Fibroblast of skin of abdomen (primary cell): ENCODE data around the gene SPATA6L.
"Not testable (repeated sequence)": the region's sequence is repeated elsewhere in the genome, so short reads cannot be mapped to it uniquely, and the experiment has no call there.

ENCODE experiments used
- DNase-seq: peaks from one replicate; pipeline ENCODE4 v3.0.0-alpha.2; 2013

Gene SPATA6L

DNA sequence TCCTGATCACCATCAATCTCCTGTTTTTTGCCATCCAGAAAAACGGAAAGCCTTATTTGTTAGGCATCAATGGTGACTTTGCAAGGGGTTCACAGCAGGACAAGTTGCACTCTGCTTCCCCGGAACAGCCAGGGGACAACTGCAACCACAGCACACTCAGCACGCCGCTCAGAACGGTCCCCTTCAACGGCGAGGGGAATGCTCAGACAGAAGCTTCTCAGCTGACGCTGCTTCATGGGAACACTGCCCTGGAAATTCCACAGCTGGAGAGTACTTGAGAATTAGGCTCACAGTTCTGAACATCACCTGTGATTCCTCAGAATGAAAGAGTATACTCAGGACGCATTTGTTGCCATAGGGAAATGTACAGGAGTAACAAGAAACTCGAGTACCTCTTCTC, 44.3 kb downstream of the SPATA6L start:
- DNase-seq, result no peak

GRCh38 chr9:4620881-4621555, 45.3 kb downstream of the SPATA6L start:
- peak; percentile 11 for DNase-seq

- DNase-seq, result no peak
These were observed 46.1 kb downstream of the SPATA6L start for GRCh38 chr9:4620057-4620765.

DNA sequence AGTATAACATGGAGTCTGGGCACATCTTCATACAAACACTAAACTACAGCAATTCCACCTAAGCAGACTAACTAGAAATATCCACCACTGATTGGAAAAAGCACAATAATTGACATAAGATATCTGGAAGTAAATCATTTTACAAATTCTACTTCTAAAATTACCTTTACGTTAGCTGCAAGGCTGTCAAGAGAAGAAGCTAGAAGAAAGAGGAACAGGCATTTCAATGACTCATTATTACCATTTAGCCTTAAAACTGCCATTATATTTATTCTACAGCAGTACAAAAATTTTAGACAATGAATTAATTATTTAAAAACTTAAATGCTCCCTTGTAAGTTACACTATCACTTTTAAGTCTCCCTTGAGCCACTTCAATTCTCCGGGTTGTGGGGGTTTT, 47.6 kb downstream of the SPATA6L start:
- DNase-seq, result no peak

DNA sequence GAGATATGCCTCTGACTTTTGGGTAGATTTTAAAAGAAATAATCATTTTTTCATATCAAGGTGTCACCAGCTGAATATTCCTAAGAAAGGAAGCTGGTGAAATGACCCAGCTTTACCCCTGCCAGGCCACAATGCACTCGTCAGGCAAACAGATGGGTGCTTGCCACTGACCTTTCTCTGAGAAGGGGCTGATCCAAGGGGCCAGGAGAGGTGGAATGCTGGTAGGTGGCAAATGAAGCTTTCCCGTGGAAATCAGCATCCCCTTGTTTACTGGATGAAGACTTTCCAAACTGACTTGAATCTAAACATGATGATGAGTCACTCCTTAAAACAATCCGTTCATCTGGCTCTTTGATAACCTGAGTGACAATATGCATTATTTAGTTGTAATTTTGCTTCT, 48.5 kb downstream of the SPATA6L start:
- no peak for DNase-seq

DNA sequence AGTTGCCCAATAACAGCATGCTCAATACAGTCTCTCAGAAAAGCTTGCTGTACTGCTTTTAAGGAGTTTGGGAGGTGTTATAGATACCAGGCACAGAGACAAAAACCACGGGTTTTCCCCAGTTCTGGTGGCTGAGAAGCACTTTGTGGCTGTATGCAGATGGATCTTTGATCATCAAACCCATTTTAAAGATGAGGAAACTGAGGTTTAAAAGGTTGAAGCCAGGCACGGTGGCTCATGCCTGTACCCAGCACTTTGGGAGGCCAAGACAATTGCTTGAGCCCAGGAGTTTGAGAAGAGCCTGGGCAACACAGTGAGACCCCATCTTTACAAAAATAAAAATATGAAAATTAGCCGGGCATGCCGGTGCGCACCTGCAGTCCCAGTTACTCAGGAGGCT, 50.5 kb downstream of the SPATA6L start:
- no peak for DNase-seq

- DNase-seq, result peak; percentile 40
These were observed 51.0 kb downstream of the SPATA6L start for GRCh38 chr9:4615251-4615650.

DNA sequence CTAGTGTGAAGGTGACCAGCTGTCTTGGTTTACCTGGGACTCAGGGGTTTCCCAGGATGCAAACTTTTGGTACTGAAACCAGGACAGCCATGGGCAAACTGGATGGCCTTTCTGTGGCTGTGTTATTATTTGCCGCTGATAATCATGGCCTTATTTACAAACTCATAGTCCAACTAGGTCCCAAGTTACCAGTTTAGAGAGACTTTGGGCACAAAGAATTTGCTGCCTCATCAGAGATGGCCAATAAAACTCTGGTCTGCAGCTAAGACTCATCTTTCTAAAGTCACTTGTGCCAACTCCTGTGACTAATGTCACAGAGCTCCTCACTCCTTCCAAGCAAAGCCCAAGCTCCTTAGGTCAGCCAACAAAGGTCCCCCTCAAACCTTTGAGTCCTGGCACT, 51.7 kb downstream of the SPATA6L start:
- no peak for DNase-seq

- not testable (repeated sequence) for DNase-seq
These were observed 60.2 kb downstream of the SPATA6L start for GRCh38 chr9:4606033-4606432.

DNA sequence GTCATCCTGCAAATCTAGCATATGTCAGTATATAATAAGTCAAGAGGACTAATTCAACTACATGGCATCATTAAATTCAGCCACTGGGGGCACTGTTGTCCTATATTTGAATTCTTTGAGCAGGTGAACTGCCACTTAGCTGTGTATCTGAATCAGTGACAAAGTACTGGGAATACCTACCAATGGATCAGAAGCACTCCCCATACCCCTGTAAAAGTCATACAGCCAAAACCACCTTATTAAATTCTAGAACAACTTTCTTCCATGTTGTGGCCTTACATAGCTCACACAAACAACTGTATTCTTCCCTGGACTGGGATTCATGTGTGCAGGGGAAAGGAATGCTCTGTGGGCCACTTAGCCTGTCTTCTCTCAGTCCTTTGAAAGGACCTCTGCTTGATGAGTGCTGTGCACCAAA, 61.6 kb downstream of the SPATA6L start:
- peak; percentile 48 for DNase-seq

DNA sequence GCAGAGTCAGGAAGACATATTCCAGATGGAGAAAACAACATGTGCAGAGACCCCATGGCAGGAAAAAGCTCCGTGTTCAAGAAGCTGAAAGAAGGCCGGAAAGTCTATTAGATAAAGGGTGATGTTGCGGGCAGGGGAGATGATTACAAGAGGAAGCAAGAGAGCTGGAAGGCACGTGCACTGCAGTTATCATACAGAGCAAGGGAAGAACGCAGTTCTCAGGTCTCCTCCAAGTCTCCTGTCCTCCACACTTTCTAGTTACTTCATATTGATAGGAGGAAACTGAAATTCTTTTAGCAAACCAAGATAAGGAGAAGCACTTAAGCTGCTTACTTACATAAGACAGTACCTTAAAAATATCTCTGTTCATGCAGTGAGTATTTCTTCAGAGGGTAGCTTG, 62.5 kb downstream of the SPATA6L start:
- no peak for DNase-seq

GRCh38 chr9:4600368-4600767, 65.9 kb downstream of the SPATA6L start:
- no peak for DNase-seq

- DNase-seq, result no peak
These were observed 69.9 kb downstream of the SPATA6L start for GRCh38 chr9:4596165-4596922.

DNA sequence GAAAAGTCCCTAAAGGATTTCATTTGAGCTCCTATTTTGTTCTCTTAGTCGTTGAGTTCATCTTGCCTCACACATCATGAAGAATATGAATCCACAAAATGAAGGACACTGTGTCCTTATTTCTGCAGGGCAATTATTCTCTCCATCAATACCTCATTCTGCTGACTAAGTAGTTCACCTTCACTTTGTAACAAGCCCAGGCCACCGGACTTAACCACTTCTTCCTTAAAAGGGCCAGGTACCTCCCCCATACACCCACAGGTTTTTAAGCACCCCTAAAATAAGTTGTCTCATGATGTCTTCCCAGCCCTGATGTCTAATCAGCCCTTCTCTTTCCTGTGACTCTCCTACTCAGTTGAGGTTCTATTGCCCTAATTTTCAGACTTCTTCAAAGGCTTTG, 71.3 kb downstream of the SPATA6L start:
- no peak for DNase-seq

- no peak for DNase-seq
These were observed 71.7 kb downstream of the SPATA6L start for GRCh38 chr9:4594545-4594944.

DNA sequence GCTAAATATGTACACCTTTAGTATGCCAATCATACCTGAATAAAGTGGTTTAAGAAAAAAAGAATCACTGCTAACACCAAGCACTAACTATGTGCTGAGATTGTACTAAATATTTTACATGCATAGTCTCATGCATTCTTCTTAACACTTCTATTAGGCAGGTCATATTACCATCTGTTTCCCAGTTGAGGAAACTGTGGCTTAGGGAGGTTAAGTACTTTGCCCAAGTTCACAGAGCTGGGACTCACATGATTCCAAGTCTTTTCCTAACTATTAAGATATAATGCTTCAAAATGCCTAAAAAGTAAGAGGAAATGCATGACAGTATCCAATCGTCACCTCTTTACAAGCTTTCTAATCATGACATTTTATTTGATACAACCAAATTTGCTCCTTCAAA, 73.4 kb downstream of the SPATA6L start:
- DNase-seq, result no peak

- no peak for DNase-seq
These were observed 74.0 kb downstream of the SPATA6L start for GRCh38 chr9:4592295-4592694.

GRCh38 chr9:4591123-4591500, 75.2 kb downstream of the SPATA6L start:
- DNase-seq, result no peak

DNA sequence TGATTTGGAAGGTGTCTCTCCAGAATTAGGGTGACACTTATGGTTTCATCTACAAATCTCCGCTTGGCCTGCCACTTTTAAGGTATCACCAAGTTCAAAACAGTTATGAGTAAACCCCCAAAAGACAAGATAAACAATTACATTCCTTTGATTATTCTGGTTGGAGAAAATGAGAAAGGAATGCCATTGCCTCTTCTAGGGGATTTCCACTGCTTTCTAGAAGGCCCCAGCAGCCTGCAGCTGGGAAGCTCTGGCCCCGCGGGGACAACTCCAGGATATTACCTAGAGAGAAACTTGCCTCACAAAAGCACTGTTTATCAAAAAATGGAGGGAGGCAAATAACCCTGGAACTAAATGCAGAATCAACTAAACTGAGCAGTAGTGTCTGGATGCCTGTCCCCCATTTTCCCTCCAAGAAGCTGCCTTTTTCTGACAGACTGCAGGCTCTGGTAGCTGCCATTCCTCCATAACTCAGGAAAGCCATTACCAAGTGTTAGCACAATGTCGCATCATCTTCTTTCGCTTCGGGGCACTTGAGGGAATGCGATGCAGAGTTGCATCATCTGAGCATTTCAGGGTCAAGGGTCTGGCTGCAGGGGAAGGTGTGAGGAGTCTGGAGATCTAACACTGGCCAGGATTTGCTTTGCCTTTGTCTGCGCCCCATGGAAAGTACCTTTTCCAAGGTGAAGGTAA, 75.7 kb downstream of the SPATA6L start:
- DNase-seq, result peak; percentile 9

DNA sequence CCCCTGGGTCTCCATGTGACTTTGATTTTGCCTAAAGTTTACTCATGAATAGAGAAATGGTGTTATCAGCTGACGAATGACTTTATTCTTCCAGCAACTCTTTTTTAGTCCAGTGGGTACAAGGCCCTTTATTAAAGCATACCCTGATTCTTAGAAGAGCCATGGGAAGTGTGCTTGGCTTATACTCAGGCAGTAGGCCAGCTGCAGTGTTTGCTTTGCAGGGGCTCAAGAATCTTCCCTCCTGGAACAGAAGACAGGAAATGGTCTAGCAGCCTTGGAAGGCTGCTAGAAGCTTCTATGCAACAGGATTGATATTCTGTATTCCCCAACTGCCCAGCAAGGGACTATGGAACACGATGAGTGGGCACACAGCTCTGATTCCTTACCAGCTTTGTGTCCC, 77.6 kb downstream of the SPATA6L start:
- DNase-seq, result no peak

GRCh38 chr9:4585135-4585534, 81.1 kb downstream of the SPATA6L start:
- DNase-seq, result peak; percentile 4

- no peak for DNase-seq
These were observed 81.6 kb downstream of the SPATA6L start for GRCh38 chr9:4584636-4585035.

- no peak for DNase-seq
These were observed 83.3 kb downstream of the SPATA6L start for GRCh38 chr9:4583001-4583400.
